WERI-Rb-1 (cell line): ENCODE measurements around the gene SLCO4A1.

ENCODE experiments used
- DNase-seq: peaks from one replicate; pipeline ENCODE4 v3.0.0-alpha.2; 2020
- H3K27ac ChIP-seq: fragments of 250-450 bp; sonication (Bioruptor Pico); 2 replicates; pipeline ENCODE4 v1.5.1; 2020; ENCODE audit warnings: mild to moderate bottlenecking, moderate library complexity
- H3K27me3 ChIP-seq: fragments of 250-450 bp; sonication (Bioruptor Pico); 2 replicates; pipeline ENCODE4 v1.5.1; 2021; ENCODE audit warnings: mild to moderate bottlenecking, low read depth, moderate library complexity; ENCODE audit not compliant: insufficient read depth, severe bottlenecking
- H3K36me3 ChIP-seq: fragments of 250-450 bp; sonication (Bioruptor Pico); 2 replicates; pipeline ENCODE4 v1.5.1; 2020; ENCODE audit warnings: mild to moderate bottlenecking, moderate library complexity
- H3K4me3 ChIP-seq: 2 replicates; pipeline ENCODE4 v1.5.1; 2011; ENCODE audit warnings: low read depth, mild to moderate bottlenecking, control low read depth, low read length
- H3K9me3 ChIP-seq: fragments of 250-450 bp; sonication (Bioruptor Pico); 2 replicates; pipeline ENCODE4 v1.5.1; 2021; ENCODE audit warnings: mild to moderate bottlenecking, moderate library complexity; ENCODE audit not compliant: severe bottlenecking
- TF ChIP-seq, protein P1 (sequence below): IDR thresholded peaks from 2 replicates; pipeline ENCODE4 v1.5.1; 2011; ENCODE audit warnings: low read depth, mild to moderate bottlenecking, control low read depth, inconsistent platforms, low read length

Gene SLCO4A1

GRCh38 chr20:62689861-62690260, 47.6 kb downstream of the SLCO4A1 start:
- TF ChIP-seq, protein P1, sequence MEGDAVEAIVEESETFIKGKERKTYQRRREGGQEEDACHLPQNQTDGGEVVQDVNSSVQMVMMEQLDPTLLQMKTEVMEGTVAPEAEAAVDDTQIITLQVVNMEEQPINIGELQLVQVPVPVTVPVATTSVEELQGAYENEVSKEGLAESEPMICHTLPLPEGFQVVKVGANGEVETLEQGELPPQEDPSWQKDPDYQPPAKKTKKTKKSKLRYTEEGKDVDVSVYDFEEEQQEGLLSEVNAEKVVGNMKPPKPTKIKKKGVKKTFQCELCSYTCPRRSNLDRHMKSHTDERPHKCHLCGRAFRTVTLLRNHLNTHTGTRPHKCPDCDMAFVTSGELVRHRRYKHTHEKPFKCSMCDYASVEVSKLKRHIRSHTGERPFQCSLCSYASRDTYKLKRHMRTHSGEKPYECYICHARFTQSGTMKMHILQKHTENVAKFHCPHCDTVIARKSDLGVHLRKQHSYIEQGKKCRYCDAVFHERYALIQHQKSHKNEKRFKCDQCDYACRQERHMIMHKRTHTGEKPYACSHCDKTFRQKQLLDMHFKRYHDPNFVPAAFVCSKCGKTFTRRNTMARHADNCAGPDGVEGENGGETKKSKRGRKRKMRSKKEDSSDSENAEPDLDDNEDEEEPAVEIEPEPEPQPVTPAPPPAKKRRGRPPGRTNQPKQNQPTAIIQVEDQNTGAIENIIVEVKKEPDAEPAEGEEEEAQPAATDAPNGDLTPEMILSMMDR: no peak
- Histone ChIP-seq H3K36me3 (no peaks in the 10 kb centered on the region), H3K4me3 (no peak overlapping the region), H3K27me3 (no peaks in the 10 kb centered on the region), H3K9me3 (no peaks in the 10 kb centered on the region), H3K27ac (no peak overlapping the region)
- DNase-seq: no peak

GRCh38 chr20:62690261-62690820, 48.0 kb downstream of the SLCO4A1 start:
- DNase-seq: no peak
- Histone ChIP-seq H3K36me3 (no peaks in the 10 kb centered on the region), H3K9me3 (no peaks in the 10 kb centered on the region), H3K4me3 (no peak overlapping the region), H3K27me3 (no peaks in the 10 kb centered on the region), H3K27ac (no peak overlapping the region)
- TF ChIP-seq, protein P1: no peak

GRCh38 chr20:62691487-62691886, 49.2 kb downstream of the SLCO4A1 start:
- DNase-seq: no peak
- Histone ChIP-seq H3K27ac (no peak overlapping the region), H3K9me3 (no peaks in the 10 kb centered on the region)

DNA sequence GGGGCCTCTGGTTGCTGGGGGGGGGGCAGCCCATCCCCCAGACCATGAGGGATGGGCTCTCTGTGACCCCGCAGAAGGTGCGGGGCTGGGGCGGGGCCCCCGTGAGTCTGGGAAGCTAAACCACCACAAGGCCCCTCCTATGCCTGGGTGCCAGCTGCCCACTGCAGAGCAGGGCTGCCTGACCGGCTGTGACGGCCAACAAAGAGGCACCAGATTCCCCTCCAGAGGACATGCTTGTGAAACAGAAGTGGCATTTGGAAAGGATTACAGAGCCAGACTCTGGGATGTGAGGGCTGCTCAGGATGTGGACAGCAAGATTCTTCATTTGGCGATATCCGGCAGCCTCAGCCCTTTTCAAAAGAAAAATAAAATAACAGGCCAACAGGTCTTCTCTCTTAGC, 49.9 kb downstream of the SLCO4A1 start:
- no peak for DNase-seq
- Histone ChIP-seq H3K4me3 (no peak overlapping the region), H3K9me3 (no peaks in the 10 kb centered on the region), H3K27me3 (no peaks in the 10 kb centered on the region), H3K36me3 (no peaks in the 10 kb centered on the region), H3K27ac (no peak overlapping the region)
- TF ChIP-seq, protein P1: no peak

More at GRCh38 chr20:62691487-62691886, 49.2 kb downstream of the SLCO4A1 start:
- TF ChIP-seq, protein P1: no peak
- no peaks in the 10 kb centered on the region for H3K36me3 ChIP-seq
- no peaks in the 10 kb centered on the region for H3K27me3 ChIP-seq
- no peak overlapping the region for H3K4me3 ChIP-seq

GRCh38 chr20:62692801-62693523, 50.7 kb downstream of the SLCO4A1 start:
- H3K9me3 ChIP-seq: no peaks in the 10 kb centered on the region
- no peak overlapping the region for H3K27ac ChIP-seq
- H3K36me3 ChIP-seq: no peaks in the 10 kb centered on the region
- TF ChIP-seq, protein P1: no peak
- DNase-seq: no peak
- no peaks in the 10 kb centered on the region for H3K27me3 ChIP-seq
- H3K4me3 ChIP-seq: no peak overlapping the region
